Stromal cell of bone marrow (primary cell): ENCODE data around the gene SCAF1.

Source experiments
- DNase-seq: peaks from one replicate; pipeline ENCODE4 v3.0.0-alpha.2; 2012; ENCODE audit warnings: low read depth

Gene SCAF1

GRCh38 chr19:49665036-49665350, 23.0 kb downstream of the SCAF1 start:
- no peak for DNase-seq

GRCh38 chr19:49665351-49666119, 23.5 kb downstream of the SCAF1 start, which contains the start of the genes BCL2L12 and IRF3:
Gene BCL2L12 (plus strand): TSS chr19:49665933. CDS start chr19:49666693, 760 bp downstream.
Gene IRF3 (minus strand): TSS chr19:49665857. CDS start chr19:49664838, 1,019 bp downstream.
- peak; percentile 95 for DNase-seq

GRCh38 chr19:49666120-49666444, 24.1 kb downstream of the SCAF1 start:
- DNase-seq = no peak

- DNase-seq = no peak
Measured at GRCh38 chr19:49667473-49667872, 25.5 kb downstream of the SCAF1 start.

GRCh38 chr19:49669516-49669915, 27.5 kb downstream of the SCAF1 start:
- no peak for DNase-seq

- no peak for DNase-seq
Measured at GRCh38 chr19:49672131-49672919, 30.3 kb downstream of the SCAF1 start.

- DNase-seq = peak; percentile 84
Measured at GRCh38 chr19:49676136-49676783, 34.3 kb downstream of the SCAF1 start.

GRCh38 chr19:49676784-49677230, 34.8 kb downstream of the SCAF1 start:
- DNase-seq = peak; percentile 100

- DNase-seq = no peak
Measured at GRCh38 chr19:49677231-49677900, 35.4 kb downstream of the SCAF1 start, which contains the start of gene PRMT1. Gene PRMT1 (plus strand): TSS chr19:49677271. CDS start chr19:49677281, 10 bp downstream.

- DNase-seq = no peak
Measured at GRCh38 chr19:49677901-49678674, 36.1 kb downstream of the SCAF1 start.

- no peak for DNase-seq
Measured at GRCh38 chr19:49678985-49679770, 37.2 kb downstream of the SCAF1 start.

- no peak for DNase-seq
Measured at GRCh38 chr19:49679771-49680413, 37.9 kb downstream of the SCAF1 start.

GRCh38 chr19:49680421-49681351, 38.7 kb downstream of the SCAF1 start:
- DNase-seq = no peak

- DNase-seq = no peak
Measured at GRCh38 chr19:49681830-49682229, 39.8 kb downstream of the SCAF1 start.

GRCh38 chr19:49682274-49682673, 40.3 kb downstream of the SCAF1 start:
- no peak for DNase-seq

- no peak for DNase-seq
Measured at GRCh38 chr19:49683814-49684250, 41.8 kb downstream of the SCAF1 start.

GRCh38 chr19:49684251-49684982, 42.4 kb downstream of the SCAF1 start:
- DNase-seq = no peak

- no peak for DNase-seq
Measured at GRCh38 chr19:49684983-49685553, 43.1 kb downstream of the SCAF1 start.
